H9 (cell line): Measurements from ENCODE around the gene BTRC. TPM values are rescaled to one million over a fixed set of nuclear protein-coding genes. Genes with fewer than 3 reads are reported as not detected.

ENCODE experiments used
- DNase-seq: peaks from one replicate; pipeline ENCODE4 v3.0.0-alpha.2; 2017
- H2AFZ ChIP-seq: one replicate; pipeline ENCODE4 v1.6.1; 2013; ENCODE audit warnings: mild to moderate bottlenecking, low read length, control low read depth, moderate library complexity
- H2AK5ac ChIP-seq: 2 replicates; pipeline ENCODE4 v1.6.1; 2013; ENCODE audit warnings: low read length, control low read depth, mixed read lengths; ENCODE audit not compliant: insufficient read length
- H2BK120ac ChIP-seq: one replicate; pipeline ENCODE4 v1.6.1; 2013; ENCODE audit warnings: low read depth, mild to moderate bottlenecking, low read length, control low read depth, inconsistent platforms; ENCODE audit not compliant: poor library complexity, severe bottlenecking
- H2BK12ac ChIP-seq: 2 replicates; pipeline ENCODE4 v1.6.1; 2013; ENCODE audit warnings: low read length, control low read depth, mixed read lengths, low read depth; ENCODE audit not compliant: insufficient read length
- H2BK15ac ChIP-seq: 2 replicates; pipeline ENCODE4 v1.6.1; 2013; ENCODE audit warnings: low read depth, low read length, control low read depth
- H2BK20ac ChIP-seq: one replicate; pipeline ENCODE4 v1.6.1; 2013; ENCODE audit warnings: low read depth, mild to moderate bottlenecking, low read length, control low read depth, inconsistent platforms; ENCODE audit not compliant: poor library complexity, severe bottlenecking
- H2BK5ac ChIP-seq: 2 replicates; pipeline ENCODE4 v1.6.1; 2013; ENCODE audit warnings: low read length, control low read depth, mixed read lengths; ENCODE audit not compliant: insufficient read length
- H3K14ac ChIP-seq: 2 replicates; pipeline ENCODE4 v1.6.1; 2013; ENCODE audit warnings: low read length, control low read depth; ENCODE audit not compliant: insufficient read depth
- H3K18ac ChIP-seq: 2 replicates; pipeline ENCODE4 v1.6.1; 2013; ENCODE audit warnings: low read depth, mild to moderate bottlenecking, mixed read lengths, low read length, control low read depth; ENCODE audit not compliant: insufficient read length
- H3K23ac ChIP-seq: 2 replicates; pipeline ENCODE4 v1.6.1; 2013; ENCODE audit warnings: low read length, control low read depth, mixed read lengths, low read depth; ENCODE audit not compliant: insufficient read length
- H3K23me2 ChIP-seq: 2 replicates; pipeline ENCODE4 v1.6.1; 2013; ENCODE audit warnings: low read depth, mild to moderate bottlenecking, mixed read lengths, low read length, control low read depth; ENCODE audit not compliant: insufficient read length, poor library complexity, severe bottlenecking
- H3K27ac ChIP-seq: 2 replicates; pipeline ENCODE4 v1.5.1; 2013; ENCODE audit warnings: low read length, control low read depth, mixed read lengths, low read depth; ENCODE audit not compliant: insufficient read length
- H3K27me3 ChIP-seq: 2 replicates; pipeline ENCODE4 v1.6.1; 2013; ENCODE audit warnings: low read length, control low read depth, inconsistent platforms; ENCODE audit not compliant: insufficient read depth
- H3K4ac ChIP-seq: 2 replicates; pipeline ENCODE4 v1.6.1; 2013; ENCODE audit warnings: low read depth, mild to moderate bottlenecking, control low read depth, inconsistent platforms, low read length, moderate library complexity
- H3K4me1 ChIP-seq: 2 replicates; pipeline ENCODE4 v1.6.1; 2013; ENCODE audit warnings: low read length, control low read depth, inconsistent platforms; ENCODE audit not compliant: insufficient read depth
- H3K4me2 ChIP-seq: 2 replicates; pipeline ENCODE4 v1.6.1; 2013; ENCODE audit warnings: low read length, control low read depth, mixed read lengths; ENCODE audit not compliant: insufficient read length, insufficient read depth
- H3K56ac ChIP-seq: 2 replicates; pipeline ENCODE4 v1.6.1; 2013; ENCODE audit warnings: low read depth, mild to moderate bottlenecking, mixed read lengths, low read length, control low read depth; ENCODE audit not compliant: insufficient read length
- H3K79me1 ChIP-seq: 2 replicates; pipeline ENCODE4 v1.6.1; 2013; ENCODE audit warnings: low read depth, mild to moderate bottlenecking, moderate library complexity, low read length, control low read depth, inconsistent platforms; ENCODE audit not compliant: insufficient read depth, poor library complexity, severe bottlenecking
- H3K79me2 ChIP-seq: 2 replicates; pipeline ENCODE4 v1.6.1; 2013; ENCODE audit warnings: low read length, control low read depth, inconsistent platforms; ENCODE audit not compliant: insufficient read depth
- H3K9ac ChIP-seq: 2 replicates; pipeline ENCODE4 v1.6.1; 2013; ENCODE audit warnings: low read length, control low read depth, mixed read lengths; ENCODE audit not compliant: insufficient read length; ENCODE audit errors: extremely low read depth
- H3K9me3 ChIP-seq: one replicate; pipeline ENCODE4 v1.6.1; 2013; ENCODE audit warnings: low read depth, low read length, inconsistent platforms; ENCODE audit not compliant: control insufficient read depth
- H3T11ph ChIP-seq: one replicate; pipeline ENCODE4 v1.6.1; 2013; ENCODE audit warnings: mild to moderate bottlenecking, low read length, control low read depth, inconsistent platforms
- H4K20me1 ChIP-seq: one replicate; pipeline ENCODE4 v1.6.1; 2013; ENCODE audit not compliant: control insufficient read depth, insufficient read length, insufficient read depth
- H4K5ac ChIP-seq: 2 replicates; pipeline ENCODE4 v1.6.1; 2013; ENCODE audit warnings: low read depth, mild to moderate bottlenecking, mixed read lengths, low read length, control low read depth; ENCODE audit not compliant: insufficient read length
- H4K8ac ChIP-seq: replicated peaks from 2 replicates; pipeline ENCODE4 v1.6.1; 2013; ENCODE audit warnings: low read length, control low read depth, mixed read lengths, low read depth; ENCODE audit not compliant: insufficient read length
- H4K91ac ChIP-seq: 2 replicates; pipeline ENCODE4 v1.6.1; 2013; ENCODE audit warnings: low read depth, mild to moderate bottlenecking, moderate library complexity, mixed read lengths, low read length, control low read depth; ENCODE audit not compliant: insufficient read length
- H3K27ac Mint-ChIP-seq, 3 experiments: 2 replicates in 2 of 3; 3 replicates in 1 of 3; pipeline ENCODE4 v1.8.0; 2020 to 2021; ENCODE audit warnings: mixed read lengths in 3 of 3, mild to moderate bottlenecking in 1 of 3, moderate library complexity in 1 of 3
- H3K27me3 Mint-ChIP-seq: 2 replicates; pipeline ENCODE4 v1.8.0; 2021; ENCODE audit warnings: low read depth, mild to moderate bottlenecking, moderate library complexity, mixed read lengths
- H3K36me3 Mint-ChIP-seq, 3 experiments: 2 replicates in 2 of 3; 3 replicates in 1 of 3; pipeline ENCODE4 v1.8.0; 2020 to 2021; ENCODE audit warnings: low read depth in 3 of 3, mixed read lengths in 3 of 3; ENCODE audit not compliant: insufficient read depth in 1 of 3
- H3K4me1 Mint-ChIP-seq, 2 experiments: 2 replicates each; pipeline ENCODE4 v1.8.0; 2020; ENCODE audit warnings: mixed read lengths in 2 of 2
- H3K4me3 Mint-ChIP-seq, 2 experiments: 2 replicates in 1 of 2; 3 replicates in 1 of 2; pipeline ENCODE4 v1.8.0; 2020 to 2021; ENCODE audit warnings: mild to moderate bottlenecking in 2 of 2, mixed read lengths in 2 of 2, moderate library complexity in 1 of 2
- H3K9me3 Mint-ChIP-seq, 2 experiments: 2 replicates in 1 of 2; 3 replicates in 1 of 2; pipeline ENCODE4 v1.8.0; 2020; ENCODE audit warnings: mild to moderate bottlenecking in 2 of 2, mixed read lengths in 2 of 2, moderate library complexity in 1 of 2
- total RNA-seq: library from RNA; stranded (reverse); gene quantifications from 2 replicates; pipeline ENCODE4 v1.2.1, GENCODE V29; 2021
- TF ChIP-seq, protein P1 (sequence below): fragments of 200-600 bp; sonication (generic); conservative IDR thresholded peaks from 3 replicates; pipeline ENCODE4 v1.8.0; 2021; ENCODE audit warnings: antibody characterized with exemption, mild to moderate bottlenecking

BTRC gene
- total RNA-seq, 1 experiment from 2014 or later = 24.2 TPM

DNA sequence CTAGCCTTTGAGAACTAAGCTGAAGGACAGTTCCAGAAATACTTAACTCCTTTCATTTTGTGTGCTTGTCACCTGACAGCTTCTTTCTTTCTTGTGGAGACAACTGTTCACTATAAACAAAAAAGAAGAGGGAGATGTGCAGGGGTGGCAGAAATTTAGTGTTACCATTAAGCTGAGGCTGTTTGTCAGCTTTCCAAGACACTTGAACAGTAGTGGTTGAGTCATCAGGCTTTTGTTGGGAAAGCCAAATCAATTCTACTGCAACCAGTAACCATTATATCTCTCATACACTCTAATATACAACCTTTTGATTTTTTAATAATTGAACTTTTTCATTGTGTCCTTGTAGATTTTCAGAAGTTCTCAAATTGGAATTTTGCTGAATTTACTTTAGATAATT, 158.8 kb downstream of the BTRC start:
- H3K4me1 ChIP-seq = no peaks in the 10 kb centered on the region
- no peak overlapping the region for H3K4me2 ChIP-seq
- no peak overlapping the region for H2AFZ ChIP-seq
- H4K91ac ChIP-seq = no peak overlapping the region
- Mint-ChIP-seq H3K27ac (no peak overlapping the region), H3K36me3 (no peaks in the 10 kb centered on the region; a peak in 1 of 7 replicates), H3K27me3 (no peaks in the 10 kb centered on the region), H3K4me3 (no peak overlapping the region), H3K9me3 (no peaks in the 10 kb centered on the region), H3K4me1 (no peaks in the 10 kb centered on the region)
- H3K9ac ChIP-seq = no peak overlapping the region
- no peak overlapping the region for H3K56ac ChIP-seq
- no peak overlapping the region for H4K8ac ChIP-seq
- H2BK12ac ChIP-seq = no peak overlapping the region
- no peak for DNase-seq
- H3K27ac ChIP-seq = no peak overlapping the region
- H3K27me3 ChIP-seq = no peaks in the 10 kb centered on the region
- H2AK5ac ChIP-seq = no peak overlapping the region
- H3K18ac ChIP-seq = no peak overlapping the region
- H4K20me1 ChIP-seq = no peaks in the 10 kb centered on the region
- H2BK5ac ChIP-seq = no peak overlapping the region
- H2BK20ac ChIP-seq = no peak overlapping the region
- no peak overlapping the region for H4K5ac ChIP-seq
- no peak overlapping the region for H3T11ph ChIP-seq
- no peak overlapping the region for H2BK15ac ChIP-seq
- no peak overlapping the region for H3K4ac ChIP-seq
- no peak overlapping the region for H2BK120ac ChIP-seq
- no peaks in the 10 kb centered on the region for H3K23me2 ChIP-seq
- TF ChIP-seq, protein P1, sequence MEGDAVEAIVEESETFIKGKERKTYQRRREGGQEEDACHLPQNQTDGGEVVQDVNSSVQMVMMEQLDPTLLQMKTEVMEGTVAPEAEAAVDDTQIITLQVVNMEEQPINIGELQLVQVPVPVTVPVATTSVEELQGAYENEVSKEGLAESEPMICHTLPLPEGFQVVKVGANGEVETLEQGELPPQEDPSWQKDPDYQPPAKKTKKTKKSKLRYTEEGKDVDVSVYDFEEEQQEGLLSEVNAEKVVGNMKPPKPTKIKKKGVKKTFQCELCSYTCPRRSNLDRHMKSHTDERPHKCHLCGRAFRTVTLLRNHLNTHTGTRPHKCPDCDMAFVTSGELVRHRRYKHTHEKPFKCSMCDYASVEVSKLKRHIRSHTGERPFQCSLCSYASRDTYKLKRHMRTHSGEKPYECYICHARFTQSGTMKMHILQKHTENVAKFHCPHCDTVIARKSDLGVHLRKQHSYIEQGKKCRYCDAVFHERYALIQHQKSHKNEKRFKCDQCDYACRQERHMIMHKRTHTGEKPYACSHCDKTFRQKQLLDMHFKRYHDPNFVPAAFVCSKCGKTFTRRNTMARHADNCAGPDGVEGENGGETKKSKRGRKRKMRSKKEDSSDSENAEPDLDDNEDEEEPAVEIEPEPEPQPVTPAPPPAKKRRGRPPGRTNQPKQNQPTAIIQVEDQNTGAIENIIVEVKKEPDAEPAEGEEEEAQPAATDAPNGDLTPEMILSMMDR = no peak
- no peaks in the 10 kb centered on the region for H3K79me1 ChIP-seq
- no peak overlapping the region for H3K14ac ChIP-seq
- no peaks in the 10 kb centered on the region for H3K9me3 ChIP-seq
- H3K23ac ChIP-seq = no peak overlapping the region
- H3K79me2 ChIP-seq = no peaks in the 10 kb centered on the region
